Right lobe of liver (tissue), 6 donors: ENCODE data around the gene SFRP2. TPM values are rescaled to one million over a fixed set of nuclear protein-coding genes. Genes with fewer than 3 reads are reported as not detected.

Experiments used
- ATAC-seq, 4 donors: fragments of 200-7000 bp; cut with Tn5 transposase; one replicate each; pipeline ENCODE4 v1.9.1; 2020; ENCODE audit warnings: mild to moderate bottlenecking in 4 of 4, moderate library complexity in 4 of 4
- DNase-seq, 3 donors: peaks; one replicate each; pipeline ENCODE4 v3.0.0-alpha.2; 2020
- H3K27ac ChIP-seq, 3 donors: fragments of 200-600 bp; one replicate each; pipeline ENCODE4 v1.8.0; 2022
- H3K27me3 ChIP-seq, 2 donors: fragments of 200-600 bp; one replicate each; pipeline ENCODE4 v1.8.0; 2022
- H3K36me3 ChIP-seq, 4 donors: fragments of 200-600 bp; sonication (generic) in 1 of 4; one replicate each; pipeline versions ENCODE4 v1.5.1 to v1.8.0; 2017 to 2022; ENCODE audit warnings: control low read depth in 1 of 4
- H3K4me1 ChIP-seq, 4 donors: fragments of 200-600 bp; sonication (generic) in 1 of 4; one replicate each; pipeline versions ENCODE4 v1.5.1 to v1.8.0; 2017 to 2022; ENCODE audit warnings: control low read depth in 1 of 4
- H3K4me3 ChIP-seq, 3 donors: fragments of 200-600 bp; one replicate each; pipeline ENCODE4 v1.8.0; 2022
- H3K9me3 ChIP-seq, 4 donors: fragments of 200-600 bp; sonication (generic) in 1 of 4; one replicate each; pipeline versions ENCODE4 v1.5.1 to v1.8.0; 2017 to 2022; ENCODE audit warnings: control low read depth in 1 of 4
- POLR2A ChIP-seq: fragments of 450-650 bp; IDR thresholded peaks from one replicate; pipeline ENCODE4 v1.6.1; 2017; ENCODE audit warnings: antibody characterized with exemption, mild to moderate bottlenecking
- WGBS: methylation state at CpG from one replicate; pipeline ENCODE4 v1.1.6; 2018; ENCODE audit warnings: low coverage, low lambda C conversion rate; ENCODE audit not compliant: insufficient coverage; ENCODE audit errors: missing lambda C conversion rate; 5-methylcytosine and 5-hydroxymethylcytosine counted together
- intact Hi-C, 2 donors: fragments of 100-400 bp; cut with DNase I; formaldehyde crosslinking; loops; one replicate each; pipeline versions ENCODE4 v1.11.2 to v1.14.1; 2022
- total RNA-seq, 6 experiments: library from RNA; depleted of rRNA in 2 of 6; stranded (reverse); fragments of >200 nt in 2 of 6; fragmentation: NEBNext Ultra II Directional in 3 of 6; extraction: Animal tissue kit (Norgen Biotek cat#: 25700) in 3 of 6; gene quantifications; one replicate each; pipeline versions ENCODE4 v1.1.0 to v1.2.4, GENCODE V29; 2016 to 2023
- TF ChIP-seq, protein P1 (sequence below), 4 donors: fragments of 200-600 bp in 3 of 4; fragments of 450-650 bp in 1 of 4; IDR thresholded peaks; one replicate each; pipeline versions ENCODE4 v1.5.1 to v1.8.0; 2016 to 2022; ENCODE audit warnings: antibody characterized with exemption in 4 of 4, mild to moderate bottlenecking in 2 of 4
- donor health status: DM: no; HTN: yes; CAD: no.
- donor health status: DM: no; HTN: no; CAD: no.
- donor health status: DM: no; HTN: no; CAD: no.
- donor health status: DM: no; HTN: yes; CAD: no.
- donor health status: DM: no; HTN: yes; CAD: no.

Gene SFRP2
- total RNA-seq, 6 experiments from 2014 or later: not detected

DNA sequence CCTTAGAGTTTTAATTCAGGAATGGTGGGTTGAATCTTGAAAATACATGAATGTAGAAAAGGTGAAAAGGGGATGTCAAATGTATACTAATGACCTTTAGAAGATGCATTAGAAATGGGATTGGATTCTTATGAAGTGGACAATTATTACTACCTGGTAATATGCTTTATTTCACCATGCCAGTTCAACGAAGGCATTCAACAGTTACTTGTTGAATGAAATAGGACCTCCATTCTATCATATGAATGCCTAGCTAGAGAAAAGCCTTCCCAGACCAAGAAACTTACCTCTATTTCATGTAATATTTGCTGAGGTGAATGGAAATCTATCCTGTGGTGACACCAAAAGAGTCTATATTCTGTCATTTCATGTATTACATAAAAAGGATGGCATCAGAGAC lies 34.6 kb upstream of the SFRP2 start:
- ATAC-seq (no peak), DNase-seq (no peak)
- H3K27me3 ChIP-seq: no peaks in the 10 kb centered on the region
- no peak overlapping the region for H3K27ac ChIP-seq
- intact Hi-C loops: no loop called here
- no peaks in the 10 kb centered on the region for H3K4me1 ChIP-seq
- no peaks in the 10 kb centered on the region for H3K9me3 ChIP-seq
- WGBS: 64% methylated on average over 1 of the region's 1 CpG
- no peaks in the 10 kb centered on the region for H3K36me3 ChIP-seq
- no peak overlapping the region for H3K4me3 ChIP-seq
- TF ChIP-seq POLR2A: no peak
- TF ChIP-seq, protein P1, sequence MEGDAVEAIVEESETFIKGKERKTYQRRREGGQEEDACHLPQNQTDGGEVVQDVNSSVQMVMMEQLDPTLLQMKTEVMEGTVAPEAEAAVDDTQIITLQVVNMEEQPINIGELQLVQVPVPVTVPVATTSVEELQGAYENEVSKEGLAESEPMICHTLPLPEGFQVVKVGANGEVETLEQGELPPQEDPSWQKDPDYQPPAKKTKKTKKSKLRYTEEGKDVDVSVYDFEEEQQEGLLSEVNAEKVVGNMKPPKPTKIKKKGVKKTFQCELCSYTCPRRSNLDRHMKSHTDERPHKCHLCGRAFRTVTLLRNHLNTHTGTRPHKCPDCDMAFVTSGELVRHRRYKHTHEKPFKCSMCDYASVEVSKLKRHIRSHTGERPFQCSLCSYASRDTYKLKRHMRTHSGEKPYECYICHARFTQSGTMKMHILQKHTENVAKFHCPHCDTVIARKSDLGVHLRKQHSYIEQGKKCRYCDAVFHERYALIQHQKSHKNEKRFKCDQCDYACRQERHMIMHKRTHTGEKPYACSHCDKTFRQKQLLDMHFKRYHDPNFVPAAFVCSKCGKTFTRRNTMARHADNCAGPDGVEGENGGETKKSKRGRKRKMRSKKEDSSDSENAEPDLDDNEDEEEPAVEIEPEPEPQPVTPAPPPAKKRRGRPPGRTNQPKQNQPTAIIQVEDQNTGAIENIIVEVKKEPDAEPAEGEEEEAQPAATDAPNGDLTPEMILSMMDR (IDR thresholded peaks at IDR 0.05): no peak

GRCh38 chr4:153822316-153822715 lies 33.4 kb upstream of the SFRP2 start:
- ATAC-seq (no peak), DNase-seq (no peak)
- intact Hi-C loops: no loop called here
- no peak overlapping the region for H3K4me3 ChIP-seq
- TF ChIP-seq, protein P1 (IDR thresholded peaks at IDR 0.05): no peak
- no peak for TF ChIP-seq POLR2A
- H3K27me3 ChIP-seq: peaks cover 0 to 4% of the 10 kb centered on the region in 2 donors
- WGBS: 62% methylated on average over 3 of the region's 3 CpGs
- H3K4me1 ChIP-seq: no peaks in the 10 kb centered on the region
- H3K9me3 ChIP-seq: no peaks in the 10 kb centered on the region
- no peaks in the 10 kb centered on the region for H3K36me3 ChIP-seq
- no peak overlapping the region for H3K27ac ChIP-seq

DNA sequence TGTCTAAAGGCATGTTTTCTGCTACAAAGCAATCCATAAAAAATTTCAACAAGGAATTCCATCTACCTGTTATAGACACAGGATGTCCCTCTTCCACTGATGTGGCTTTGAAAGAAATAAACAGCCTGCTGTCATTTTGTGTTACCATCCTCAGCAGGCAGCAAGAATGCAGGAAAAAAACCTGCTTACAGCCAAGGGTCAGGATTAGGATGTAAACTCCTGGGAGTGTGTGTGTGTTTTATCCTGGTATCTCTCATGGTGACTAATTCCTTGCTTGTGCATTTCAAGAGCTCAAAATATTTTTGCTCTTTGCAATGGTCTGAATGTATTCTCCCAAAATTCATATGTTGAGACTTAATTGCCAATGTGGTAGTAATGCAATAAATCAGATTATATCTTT lies 28.6 kb upstream of the SFRP2 start:
- intact Hi-C loops: no loop called here
- no peak for TF ChIP-seq POLR2A
- TF ChIP-seq, protein P1 (IDR thresholded peaks at IDR 0.05): no peak
- no peak overlapping the region for H3K4me3 ChIP-seq
- DNase-seq: no peak
- no peak overlapping the region for H3K27ac ChIP-seq
- no peak for ATAC-seq
- no peaks in the 10 kb centered on the region for H3K4me1 ChIP-seq
- no peaks in the 10 kb centered on the region for H3K36me3 ChIP-seq
- H3K9me3 ChIP-seq: no peaks in the 10 kb centered on the region
- peaks cover 0 to 4% of the 10 kb centered on the region in 2 donors for H3K27me3 ChIP-seq

DNA sequence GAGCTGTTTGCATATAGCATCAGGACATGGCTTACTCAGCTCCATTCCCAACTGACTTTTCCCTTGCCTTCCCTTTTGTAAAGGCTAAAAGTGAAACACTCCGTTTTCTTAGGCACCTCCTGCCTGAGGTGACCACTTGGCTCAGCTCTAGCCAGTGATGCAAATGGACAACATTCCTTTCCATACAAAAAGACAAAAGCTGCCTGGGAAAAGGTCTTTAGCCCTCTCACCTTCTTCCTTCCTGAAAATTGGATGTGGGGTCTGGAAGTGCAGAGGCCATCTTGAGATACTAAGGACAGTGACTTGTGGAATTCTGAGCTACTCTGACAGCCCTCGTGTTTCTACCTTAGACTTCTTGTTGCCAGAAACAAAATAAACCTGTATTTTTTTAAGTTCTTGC lies 27.7 kb upstream of the SFRP2 start:
- ATAC-seq (no peak), DNase-seq (no peak)
- Histone ChIP-seq H3K9me3 (no peaks in the 10 kb centered on the region), H3K4me1 (no peaks in the 10 kb centered on the region), H3K27ac (no peak overlapping the region), H3K36me3 (no peaks in the 10 kb centered on the region), H3K4me3 (no peak overlapping the region), H3K27me3 (peaks cover 0 to 4% of the 10 kb centered on the region in 2 donors)
- intact Hi-C loops: no loop called here
- TF ChIP-seq, protein P1 (IDR thresholded peaks at IDR 0.05): no peak
- no peak for TF ChIP-seq POLR2A
- 11% methylated on average over 2 of the region's 2 CpGs for WGBS

GRCh38 chr4:153814789-153815188 lies 25.9 kb upstream of the SFRP2 start:
- no peak for ATAC-seq
- Histone ChIP-seq H3K4me1 (no peaks in the 10 kb centered on the region), H3K36me3 (no peaks in the 10 kb centered on the region), H3K27ac (no peak overlapping the region), H3K4me3 (no peak overlapping the region), H3K9me3 (no peaks in the 10 kb centered on the region), H3K27me3 (peaks cover 0 to 4% of the 10 kb centered on the region in 2 donors)
- TF ChIP-seq POLR2A: no peak
- TF ChIP-seq, protein P1 (IDR thresholded peaks at IDR 0.05): no peak
- DNase-seq: no peak
- 48% methylated on average over 2 of the region's 2 CpGs for WGBS
- intact Hi-C loops: no loop called here
